Stimulated activated CD8-positive, alpha-beta memory T cell treated with anti-CD3 and anti-CD28 coated beads, Interleukin-4, amount 100 ng/mL, for 24 hours (primary cell): ENCODE results near the gene KRTAP10-5.
"Not testable (repeated sequence)": the region's sequence is repeated elsewhere in the genome, so short reads cannot be mapped to it uniquely, and the experiment has no call there.

Experiments
- DNase-seq: peaks from one replicate; pipeline ENCODE4 v3.0.0-alpha.2; 2020; ENCODE audit warnings: low read depth

KRTAP10-5 gene

GRCh38 chr21:44571844-44572782 is 8.3 kb downstream of the KRTAP10-5 start:
- DNase-seq: no peak

GRCh38 chr21:44571296-44571695 is 9.1 kb downstream of the KRTAP10-5 start:
- no peak for DNase-seq

- no peak for DNase-seq
Measured at GRCh38 chr21:44569861-44570517, 10.4 kb downstream of the KRTAP10-5 start.

GRCh38 chr21:44568667-44569556 is 11.5 kb downstream of the KRTAP10-5 start:
- DNase-seq: no peak

GRCh38 chr21:44568261-44568660 is 12.1 kb downstream of the KRTAP10-5 start:
- DNase-seq: no peak

GRCh38 chr21:44567481-44568171 is 12.8 kb downstream of the KRTAP10-5 start:
- no peak for DNase-seq

GRCh38 chr21:44566403-44566802 is 14.0 kb downstream of the KRTAP10-5 start:
- no peak for DNase-seq

- no peak for DNase-seq
Measured at GRCh38 chr21:44564886-44565598, 15.4 kb downstream of the KRTAP10-5 start.

- DNase-seq: no peak
Measured at GRCh38 chr21:44564099-44564498, 16.3 kb downstream of the KRTAP10-5 start.

- DNase-seq: no peak
Measured at GRCh38 chr21:44558695-44559094, 21.7 kb downstream of the KRTAP10-5 start, which contains the start of gene KRTAP10-3. Gene KRTAP10-3 (minus strand): TSS chr21:44558795. CDS start chr21:44558715, 80 bp downstream.

GRCh38 chr21:44558329-44558675 is 22.1 kb downstream of the KRTAP10-5 start:
- not testable (repeated sequence) for DNase-seq

GRCh38 chr21:44557491-44558328 is 22.7 kb downstream of the KRTAP10-5 start:
- no peak for DNase-seq

- DNase-seq: no peak
Measured at GRCh38 chr21:44556879-44557278, 23.5 kb downstream of the KRTAP10-5 start.

GRCh38 chr21:44555200-44555875 is 25.1 kb downstream of the KRTAP10-5 start:
- DNase-seq: no peak

- DNase-seq: no peak
Measured at GRCh38 chr21:44552681-44553080, 27.7 kb downstream of the KRTAP10-5 start.

GRCh38 chr21:44552136-44552535 is 28.3 kb downstream of the KRTAP10-5 start:
- no peak for DNase-seq

GRCh38 chr21:44551340-44551961 is 29.0 kb downstream of the KRTAP10-5 start, which contains the start of gene KRTAP10-2:
Gene KRTAP10-2 (minus strand): TSS chr21:44551505. CDS start chr21:44551458, 47 bp downstream.
- no peak for DNase-seq

- DNase-seq: no peak
Measured at GRCh38 chr21:44550807-44551206, 29.6 kb downstream of the KRTAP10-5 start.

GRCh38 chr21:44550285-44550684 is 30.1 kb downstream of the KRTAP10-5 start:
- DNase-seq: not testable (repeated sequence)
